GM21390 (cell line): Measurements from ENCODE around the gene REC114.
"Not testable (repeated sequence)": the region's sequence is repeated elsewhere in the genome, so short reads cannot be mapped to it uniquely, and the experiment has no call there.

Source experiments
- ATAC-seq: cut with Tn5 transposase; IDR thresholded peaks from one replicate; pipeline ENCODE4 v1.9.1; 2021; ENCODE audit not compliant: unreplicated experiment

Gene REC114

DNA sequence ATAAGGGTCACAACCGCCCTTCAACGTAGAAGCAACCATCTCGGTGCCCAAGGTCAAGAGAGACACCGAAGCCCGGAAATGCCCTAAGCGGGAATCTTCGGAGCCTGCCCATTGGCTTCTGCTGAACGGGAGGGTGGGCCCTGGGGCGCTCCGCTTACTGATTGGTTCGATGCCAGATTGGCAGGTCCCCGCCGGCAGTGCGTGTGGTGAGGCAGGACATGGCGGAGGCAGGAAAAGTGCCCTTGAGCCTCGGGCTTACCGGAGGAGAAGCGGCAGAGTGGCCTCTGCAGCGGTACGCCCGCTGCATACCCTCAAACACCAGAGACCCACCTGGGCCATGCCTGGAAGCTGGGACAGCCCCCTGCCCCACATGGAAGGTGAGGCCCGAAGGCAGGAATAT is at the start of gene REC114:
REC114 (plus strand) TSS at position 197 of the 400 bp plus-strand sequence; CDS start at position 219, 22 bp downstream.
- ATAC-seq = no peak

GRCh38 chr15:73393336-73393735 is 49.6 kb upstream of the REC114 start:
- no peak for ATAC-seq

DNA sequence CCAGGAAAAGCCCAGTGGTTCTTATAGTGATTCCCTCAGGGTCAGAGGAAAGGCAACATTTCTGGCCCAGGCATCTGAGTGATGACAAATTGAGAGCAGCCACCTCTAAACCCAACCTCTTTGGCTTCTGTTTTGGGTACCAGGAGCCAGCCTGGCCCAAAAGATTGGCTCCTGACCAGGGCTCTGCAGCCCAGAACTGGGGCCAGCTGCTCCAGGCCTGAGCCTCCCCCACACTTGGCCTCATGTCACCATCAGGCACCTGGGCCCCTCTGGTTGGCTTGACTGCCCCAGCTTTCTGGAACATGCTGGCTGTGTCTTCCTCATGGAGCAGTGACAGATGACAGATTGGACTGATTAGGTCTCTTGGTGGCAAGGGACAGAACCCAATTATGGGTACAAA is 48.2 kb upstream of the REC114 start:
- no peak for ATAC-seq

DNA sequence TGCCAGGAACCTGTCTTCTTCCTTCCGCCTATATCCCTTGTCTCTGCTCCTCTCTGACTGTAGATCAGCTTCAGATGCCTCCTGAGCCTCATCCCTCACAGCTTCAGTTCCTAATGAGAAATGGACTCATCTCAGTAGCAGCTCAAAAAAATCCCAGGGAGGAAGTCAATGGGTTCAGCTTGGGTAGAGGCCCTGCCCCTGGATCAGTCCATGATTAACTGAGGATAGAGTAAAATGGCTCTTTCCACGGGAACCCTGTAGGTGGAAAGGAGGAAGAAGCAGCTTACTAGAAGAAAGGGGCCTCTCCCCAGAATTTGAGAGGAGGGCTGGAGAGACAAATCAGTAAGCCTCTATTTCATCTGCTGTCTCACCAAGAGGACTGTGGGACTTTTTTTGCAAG is 47.3 kb upstream of the REC114 start:
- no peak for ATAC-seq

GRCh38 chr15:73397461-73397860 is 45.5 kb upstream of the REC114 start:
- ATAC-seq = no peak

GRCh38 chr15:73398861-73399260 is 44.1 kb upstream of the REC114 start:
- no peak for ATAC-seq

DNA sequence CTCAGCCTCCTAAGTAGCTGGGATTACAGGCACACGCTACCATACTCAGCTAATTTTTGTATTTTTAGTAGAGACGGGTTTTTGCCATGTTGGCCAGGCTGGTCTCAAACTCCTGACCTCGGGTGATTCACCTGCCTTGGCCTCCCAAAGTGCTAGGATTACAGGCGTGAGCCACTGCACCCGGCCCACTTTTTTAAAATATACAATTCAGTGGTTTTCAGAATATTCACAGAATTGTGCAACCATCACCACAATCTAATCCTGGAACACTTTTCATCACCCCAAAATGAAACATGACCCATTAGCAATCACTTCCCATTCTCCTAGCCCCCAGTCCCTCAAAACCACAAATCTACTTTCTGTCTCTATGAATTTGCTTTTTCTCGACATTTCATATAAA is 42.7 kb upstream of the REC114 start:
- ATAC-seq = not testable (repeated sequence)

- ATAC-seq = no peak
These were observed 39.8 kb upstream of the REC114 start for GRCh38 chr15:73403171-73403570.

GRCh38 chr15:73414876-73415275 is 28.1 kb upstream of the REC114 start:
- ATAC-seq = no peak

GRCh38 chr15:73424506-73424905 is 18.5 kb upstream of the REC114 start:
- ATAC-seq = no peak

GRCh38 chr15:73425510-73425909 is 17.5 kb upstream of the REC114 start:
- no peak for ATAC-seq

GRCh38 chr15:73426323-73426994 is 16.5 kb upstream of the REC114 start:
- ATAC-seq = no peak

DNA sequence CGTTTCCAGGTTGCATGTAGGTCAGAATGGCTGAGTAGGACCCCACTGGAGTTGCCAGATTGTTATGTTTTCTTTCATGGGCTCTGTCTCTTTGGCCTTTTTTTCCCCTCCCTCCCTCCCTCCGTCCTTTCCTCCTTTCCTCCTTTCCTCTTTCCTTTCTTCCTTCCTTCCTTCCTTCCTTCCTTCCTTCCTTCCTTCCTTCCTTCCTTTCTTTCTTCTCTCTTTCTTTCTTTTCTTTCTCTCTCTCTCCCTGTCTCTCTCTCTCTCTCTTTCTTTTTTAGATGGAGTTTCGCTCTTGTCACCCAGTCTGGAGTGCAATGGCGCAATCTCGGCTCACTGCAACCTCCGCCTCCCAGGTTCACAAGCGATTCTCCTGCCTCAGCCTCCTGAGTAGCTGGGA is 11.6 kb upstream of the REC114 start:
- ATAC-seq = not testable (repeated sequence)

- ATAC-seq = no peak
These were observed 9.1 kb upstream of the REC114 start for GRCh38 chr15:73433873-73434272.

DNA sequence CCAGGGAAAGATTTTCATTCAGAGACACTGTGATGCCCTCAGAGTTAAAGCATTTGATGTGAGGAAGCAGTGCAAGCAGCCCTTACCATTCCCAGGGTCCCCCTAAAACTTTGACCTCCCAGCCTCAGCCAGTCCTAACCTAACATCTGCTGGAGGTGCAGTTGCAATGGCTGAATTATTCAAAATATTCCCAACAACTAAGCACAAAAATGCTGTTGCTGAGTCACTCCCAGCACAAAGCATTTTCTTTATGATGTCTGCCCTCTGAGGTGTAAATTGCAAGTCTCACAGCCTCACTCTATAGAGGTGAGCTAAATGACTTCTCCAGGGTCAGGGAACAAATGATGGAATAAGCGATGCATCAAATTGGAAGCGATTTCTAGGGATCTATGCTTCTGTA is 6.4 kb upstream of the REC114 start:
- no peak for ATAC-seq

GRCh38 chr15:73437543-73438109 is 5.3 kb upstream of the REC114 start:
- ATAC-seq = no peak

GRCh38 chr15:73438651-73439050 is 4.3 kb upstream of the REC114 start:
- no peak for ATAC-seq

DNA sequence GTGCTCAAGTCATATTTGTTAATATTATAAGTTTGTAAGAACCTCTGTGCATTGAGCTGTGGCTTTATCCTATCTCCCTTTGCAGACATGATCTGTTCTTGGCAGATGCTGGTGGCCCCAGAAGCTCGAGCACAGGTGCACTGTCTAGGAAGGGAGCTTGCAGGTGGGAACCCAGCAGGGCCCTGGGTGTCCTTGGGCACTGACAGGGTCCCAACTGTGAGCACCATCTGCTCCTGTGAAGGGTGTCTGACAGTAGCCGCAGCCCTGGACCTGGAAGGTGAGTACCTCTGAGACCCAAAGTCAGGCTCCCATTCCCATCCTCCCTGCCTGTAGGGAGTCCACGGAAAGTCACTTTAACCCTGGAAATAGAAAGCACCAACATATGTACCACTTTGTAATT is 2.4 kb upstream of the REC114 start:
- no peak for ATAC-seq

- no peak for ATAC-seq
These were observed 543 bp upstream of the REC114 start for GRCh38 chr15:73442421-73442820.

DNA sequence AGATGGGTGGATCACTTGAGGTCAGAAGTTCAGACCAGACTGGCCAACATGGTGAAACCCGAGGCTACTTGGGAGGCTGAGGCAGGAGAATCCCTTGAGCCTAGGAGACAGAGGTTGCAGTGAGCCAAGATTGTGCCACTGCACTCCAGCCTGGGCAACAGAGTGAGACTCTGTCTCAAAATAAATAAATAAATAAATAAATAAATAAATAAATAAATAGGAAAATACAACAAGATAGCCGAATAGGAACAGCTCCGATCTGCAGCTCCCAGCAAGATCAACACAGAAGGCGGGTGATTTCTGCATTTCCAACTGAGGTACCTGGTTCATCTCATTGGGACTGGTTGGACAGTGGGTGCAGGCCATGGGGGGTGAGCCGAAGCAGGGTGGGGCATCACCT is 4.5 kb downstream of the REC114 start:
- ATAC-seq = not testable (repeated sequence)

- ATAC-seq = not testable (repeated sequence)
These were observed 5.3 kb downstream of the REC114 start for GRCh38 chr15:73448158-73448758.

- ATAC-seq = not testable (repeated sequence)
These were observed 7.0 kb downstream of the REC114 start for GRCh38 chr15:73449980-73450379.
